ENCODE measurements around the gene GTPBP1. TPM values are rescaled to one million over a fixed set of nuclear protein-coding genes. Genes with fewer than 3 reads are reported as not detected.
A peak's percentile ranks its signal among the peaks of the same experiment; 100 is the strongest.

Gene GTPBP1
- total and polyA plus RNA-seq, 4 donors = 10.5 to 59.2 (median 35.5) TPM

DNA sequence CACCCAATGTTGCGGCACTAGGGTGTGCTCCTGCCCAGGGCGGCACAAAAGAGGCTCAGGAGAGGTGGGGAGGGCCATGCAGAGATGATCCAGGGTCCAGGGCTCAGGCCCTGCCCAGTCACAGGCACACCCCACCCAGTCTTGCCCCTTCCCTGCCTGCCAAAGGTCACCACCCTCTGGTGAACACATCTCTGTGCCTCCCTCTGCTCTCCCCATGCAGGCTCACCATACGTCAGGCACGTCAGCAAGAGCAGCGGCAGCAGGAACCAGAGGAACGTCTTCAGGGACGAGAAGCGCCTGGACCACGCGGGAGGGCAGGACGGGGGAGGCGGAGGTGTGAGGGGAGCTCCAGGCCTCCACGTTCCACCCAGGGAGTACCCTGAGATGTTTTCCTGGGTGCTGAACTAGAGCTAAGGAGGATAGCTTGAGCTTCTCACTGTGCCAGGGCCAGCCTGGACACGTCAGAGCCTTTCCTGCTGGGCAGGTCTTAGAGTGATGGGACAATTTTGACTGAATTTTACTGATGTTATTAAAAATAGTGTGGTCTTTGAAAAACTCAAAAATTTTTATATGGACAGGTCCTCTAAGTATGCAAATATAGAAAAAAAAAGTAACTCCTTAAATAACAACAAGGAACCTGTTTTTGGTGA, 42.9 kb downstream of the GTPBP1 start:
- intact Hi-C loops (cut with DNase I) = no loop called here
- no peak overlapping the region for H3K4me3 ChIP-seq (ENCODE audit: low read length in 2 of 2)
- ATAC-seq (ENCODE audit: low FRiP score) = no peak
- H3K9me3 ChIP-seq (ENCODE audit: control insufficient read depth, low read length) = no peaks in the 10 kb centered on the region
- H3K27me3 ChIP-seq (ENCODE audit: control insufficient read depth in 1 of 2, insufficient read depth in 2 of 2, low read length in 1 of 2) = no peaks in the 10 kb centered on the region
- H3K27ac ChIP-seq (ENCODE audit: low read depth in 1 of 2, low read length in 2 of 2) = no peak overlapping the region
- H3K4me1 ChIP-seq (ENCODE audit: control insufficient read depth in 1 of 2, insufficient read depth in 2 of 2, low read length in 2 of 2) = no peaks in the 10 kb centered on the region
- no peak for DNase-seq
- WGBS, 2 donors = 72 to 77% methylated on average over 13 to 14 of the region's 14 CpGs
- H3K36me3 ChIP-seq (ENCODE audit: control insufficient read depth in 1 of 2, insufficient read depth in 2 of 2, low read length in 1 of 2) = peaks cover 5 to 28% of the 10 kb centered on the region in 2 donors

DNA sequence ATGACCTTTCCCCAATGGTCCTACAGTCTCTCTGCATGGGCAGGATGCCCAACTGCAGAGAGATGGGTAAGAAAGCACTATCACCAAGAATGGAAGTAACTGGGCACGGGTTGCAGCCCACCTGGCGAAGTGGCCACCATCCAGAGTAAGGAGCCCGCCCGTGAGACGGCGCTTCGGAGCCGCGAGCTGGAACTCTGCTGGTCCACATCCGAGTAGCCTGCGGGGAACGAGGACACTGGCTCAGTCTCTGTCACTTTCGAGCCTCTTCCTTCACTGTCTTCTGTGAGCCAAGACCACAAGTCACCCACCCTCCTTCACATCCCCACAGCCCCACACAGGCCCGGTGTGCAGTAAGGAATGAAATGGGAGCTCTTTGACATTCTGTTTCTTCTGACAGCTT, 44.4 kb downstream of the GTPBP1 start:
- DNase-seq = no peak
- Histone ChIP-seq H3K9me3 (ENCODE audit: control insufficient read depth, low read length) (no peaks in the 10 kb centered on the region), H3K27me3 (ENCODE audit: control insufficient read depth in 1 of 2, insufficient read depth in 2 of 2, low read length in 1 of 2) (no peaks in the 10 kb centered on the region), H3K27ac (ENCODE audit: low read depth in 1 of 2, low read length in 2 of 2) (no peak overlapping the region), H3K4me3 (ENCODE audit: low read length in 2 of 2) (no peak overlapping the region), H3K4me1 (ENCODE audit: control insufficient read depth in 1 of 2, insufficient read depth in 2 of 2, low read length in 2 of 2) (no peaks in the 10 kb centered on the region), H3K36me3 (ENCODE audit: control insufficient read depth in 1 of 2, insufficient read depth in 2 of 2, low read length in 1 of 2) (peaks cover 5 to 26% of the 10 kb centered on the region in 2 donors)
- intact Hi-C loops (cut with DNase I) = loop anchor here in 1 of 2 donors (5.0 kb wide), 1 partner anchor 33 kb away; no protein-coding TSS in a partner anchor
- ATAC-seq (ENCODE audit: low FRiP score) = no peak
- WGBS, 2 donors = 93 to 94% methylated on average over 14 of the region's 14 CpGs

DNA sequence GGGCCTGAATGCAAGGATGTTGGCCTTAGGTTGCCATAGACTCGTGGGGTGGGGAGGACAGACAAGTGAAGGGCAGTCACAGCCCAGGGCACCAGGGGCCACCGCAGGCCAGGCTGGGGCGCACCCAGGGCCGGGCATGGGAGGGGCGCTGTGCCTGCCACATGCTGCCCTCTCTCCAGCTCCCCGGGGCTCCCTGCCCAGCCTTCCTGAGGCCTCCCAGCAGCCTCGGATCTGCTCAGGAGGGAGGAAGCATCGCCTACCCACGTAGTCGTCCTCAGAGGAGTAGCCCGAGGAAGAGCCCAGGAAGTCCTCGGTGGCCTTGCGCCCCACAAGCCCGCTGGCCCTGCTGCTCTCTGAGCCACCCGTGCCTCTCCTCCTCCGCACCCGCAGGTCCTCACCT, 44.9 kb downstream of the GTPBP1 start:
- H3K27ac ChIP-seq (ENCODE audit: low read depth in 1 of 2, low read length in 2 of 2) = no peak overlapping the region
- intact Hi-C loops (cut with DNase I) = loop anchor here in 1 of 2 donors (5.0 kb wide), 1 partner anchor 33 kb away; no protein-coding TSS in a partner anchor

GRCh38 chr22:38751066-38751421, 45.3 kb downstream of the GTPBP1 start:
- H3K36me3 ChIP-seq (ENCODE audit: control insufficient read depth in 1 of 2, insufficient read depth in 2 of 2, low read length in 1 of 2) = peaks cover 5 to 26% of the 10 kb centered on the region in 2 donors
- H3K27ac ChIP-seq (ENCODE audit: low read depth in 1 of 2, low read length in 2 of 2) = no peak overlapping the region
- intact Hi-C loops (cut with DNase I) = loop anchor here in 1 of 2 donors (5.0 kb wide), 1 partner anchor 34 kb away; no protein-coding TSS in a partner anchor
- H3K9me3 ChIP-seq (ENCODE audit: control insufficient read depth, low read length) = no peaks in the 10 kb centered on the region
- no peak overlapping the region for H3K4me3 ChIP-seq (ENCODE audit: low read length in 2 of 2)
- 88 to 90% methylated on average over 12 of the region's 12 CpGs for WGBS, 2 donors
- H3K27me3 ChIP-seq (ENCODE audit: control insufficient read depth in 1 of 2, insufficient read depth in 2 of 2, low read length in 1 of 2) = no peaks in the 10 kb centered on the region
- ATAC-seq (ENCODE audit: low FRiP score) (no peak), DNase-seq (no peak)
- H3K4me1 ChIP-seq (ENCODE audit: control insufficient read depth in 1 of 2, insufficient read depth in 2 of 2, low read length in 2 of 2) = no peaks in the 10 kb centered on the region

More for the DNA sequence above, 44.9 kb downstream of the GTPBP1 start:
- Histone ChIP-seq H3K4me3 (ENCODE audit: low read length in 2 of 2) (no peak overlapping the region), H3K36me3 (ENCODE audit: control insufficient read depth in 1 of 2, insufficient read depth in 2 of 2, low read length in 1 of 2) (peaks cover 5 to 26% of the 10 kb centered on the region in 2 donors), H3K9me3 (ENCODE audit: control insufficient read depth, low read length) (no peaks in the 10 kb centered on the region), H3K27me3 (ENCODE audit: control insufficient read depth in 1 of 2, insufficient read depth in 2 of 2, low read length in 1 of 2) (no peaks in the 10 kb centered on the region), H3K4me1 (ENCODE audit: control insufficient read depth in 1 of 2, insufficient read depth in 2 of 2, low read length in 2 of 2) (no peaks in the 10 kb centered on the region)
- ATAC-seq (ENCODE audit: low FRiP score) (no peak), DNase-seq (no peak)
- WGBS, 2 donors = 89 to 93% methylated on average over 13 to 17 of the region's 17 CpGs

GRCh38 chr22:38751422-38752346, 45.9 kb downstream of the GTPBP1 start:
- DNase-seq = peak in 1 of 2 donors; percentile 81
- intact Hi-C loops (cut with DNase I) = loop anchor here in 1 of 2 donors (5.0 kb wide), 1 partner anchor 34 kb away; no protein-coding TSS in a partner anchor
- WGBS, 2 donors = 84 to 86% methylated on average over 24 of the region's 24 CpGs

DNA sequence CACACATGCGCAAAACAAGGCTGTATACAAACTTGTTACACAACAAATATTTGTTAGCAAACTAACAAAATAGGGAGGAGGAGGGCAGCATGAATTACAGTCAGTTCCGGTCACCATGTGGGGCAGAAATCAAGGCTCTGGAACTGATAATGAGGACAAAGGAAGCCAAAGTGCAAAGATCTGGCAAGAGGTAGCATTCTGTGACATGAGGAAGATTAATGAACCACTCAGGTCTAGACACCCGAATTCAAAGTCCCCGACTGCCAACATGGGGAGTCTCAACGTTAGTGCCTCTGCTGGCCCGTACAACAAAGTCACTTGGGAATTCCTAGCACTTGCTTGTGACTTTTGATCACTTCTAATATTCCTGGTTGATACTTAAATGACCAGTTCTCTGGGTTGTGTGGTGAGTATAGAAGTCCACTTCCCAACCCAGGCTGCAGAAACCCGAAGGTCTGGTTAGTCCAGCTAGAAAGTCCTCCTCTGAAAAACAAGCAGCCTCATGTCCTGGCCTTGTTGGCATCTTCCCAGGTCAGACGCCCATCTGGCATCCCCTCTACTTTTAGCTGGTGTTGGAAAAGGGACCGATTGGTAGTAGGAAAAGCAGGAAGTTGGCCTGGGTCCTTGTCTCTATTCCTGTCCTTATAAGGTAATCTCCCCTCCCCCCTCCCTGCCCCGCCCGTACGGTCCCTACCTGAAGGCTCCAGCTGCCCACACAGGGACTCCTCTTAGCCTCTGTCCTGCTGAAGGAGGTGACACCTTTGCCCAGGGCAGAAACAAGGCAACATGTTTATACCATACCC, 48.4 kb downstream of the GTPBP1 start:
- DNase-seq = peak; percentile 85 to 90
- peak overlapping the region; percentile 83 to 96 for H3K27ac ChIP-seq (ENCODE audit: low read depth in 1 of 2, low read length in 2 of 2)

More at GRCh38 chr22:38751422-38752346, 45.9 kb downstream of the GTPBP1 start:
- ATAC-seq (ENCODE audit: low FRiP score) = no peak
- Histone ChIP-seq H3K4me1 (ENCODE audit: control insufficient read depth in 1 of 2, insufficient read depth in 2 of 2, low read length in 2 of 2) (no peaks in the 10 kb centered on the region), H3K9me3 (ENCODE audit: control insufficient read depth, low read length) (no peaks in the 10 kb centered on the region), H3K27me3 (ENCODE audit: control insufficient read depth in 1 of 2, insufficient read depth in 2 of 2, low read length in 1 of 2) (no peaks in the 10 kb centered on the region), H3K4me3 (ENCODE audit: low read length in 2 of 2) (no peak overlapping the region), H3K27ac (ENCODE audit: low read depth in 1 of 2, low read length in 2 of 2) (no peak overlapping the region), H3K36me3 (ENCODE audit: control insufficient read depth in 1 of 2, insufficient read depth in 2 of 2, low read length in 1 of 2) (peaks cover 5 to 26% of the 10 kb centered on the region in 2 donors)

DNA sequence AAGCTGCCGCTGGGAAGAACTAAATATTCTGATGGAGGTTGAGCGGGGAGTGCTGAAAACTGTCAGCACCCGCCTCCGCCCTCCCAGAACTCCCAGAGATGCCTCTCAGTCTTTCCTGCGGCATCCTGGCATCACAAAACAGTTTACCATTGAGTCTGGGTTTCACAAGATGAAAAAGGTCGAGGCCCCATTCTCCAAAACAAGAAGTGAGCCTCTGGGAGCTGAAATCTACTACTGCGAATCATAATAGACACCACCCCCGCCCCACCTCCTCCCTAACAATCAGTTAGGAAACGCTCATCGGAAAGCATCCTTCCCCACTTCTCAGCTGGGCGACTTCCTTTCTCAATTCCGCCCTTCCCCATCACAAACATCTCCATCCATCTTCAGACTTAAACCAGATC, 49.0 kb downstream of the GTPBP1 start:
- 1% methylated on average over 12 of the region's 12 CpGs for WGBS, 2 donors
- Histone ChIP-seq H3K4me1 (ENCODE audit: control insufficient read depth in 1 of 2, insufficient read depth in 2 of 2, low read length in 2 of 2) (no peaks in the 10 kb centered on the region), H3K27ac (ENCODE audit: low read depth in 1 of 2, low read length in 2 of 2) (peak overlapping the region; percentile 83 to 96), H3K9me3 (ENCODE audit: control insufficient read depth, low read length) (no peaks in the 10 kb centered on the region), H3K4me3 (ENCODE audit: low read length in 2 of 2) (peak overlapping the region; percentile 13 to 59), H3K27me3 (ENCODE audit: control insufficient read depth in 1 of 2, insufficient read depth in 2 of 2, low read length in 1 of 2) (no peaks in the 10 kb centered on the region), H3K36me3 (ENCODE audit: control insufficient read depth in 1 of 2, insufficient read depth in 2 of 2, low read length in 1 of 2) (peaks cover 0 to 16% of the 10 kb centered on the region in 2 donors)
- ATAC-seq (ENCODE audit: low FRiP score) = peak; percentile 1
- DNase-seq = peak in 1 of 2 donors; percentile 69
- intact Hi-C loops (cut with DNase I) = loop anchor here (2.0 to 5.0 kb wide), 3 partner anchors 37 to 50 kb away; partner anchors contain the start of genes DNAL4 (in 1 of the 2) and GTPBP1 (in 1 of the 2)

More for the DNA sequence above, 48.4 kb downstream of the GTPBP1 start:
- Histone ChIP-seq H3K36me3 (ENCODE audit: control insufficient read depth in 1 of 2, insufficient read depth in 2 of 2, low read length in 1 of 2) (peaks cover 5 to 21% of the 10 kb centered on the region in 2 donors), H3K27me3 (ENCODE audit: control insufficient read depth in 1 of 2, insufficient read depth in 2 of 2, low read length in 1 of 2) (no peaks in the 10 kb centered on the region), H3K4me1 (ENCODE audit: control insufficient read depth in 1 of 2, insufficient read depth in 2 of 2, low read length in 2 of 2) (no peaks in the 10 kb centered on the region), H3K4me3 (ENCODE audit: low read length in 2 of 2) (peak overlapping the region; percentile 13 to 59), H3K9me3 (ENCODE audit: control insufficient read depth, low read length) (no peaks in the 10 kb centered on the region)
- WGBS, 2 donors = 9 to 10% methylated on average over 12 of the region's 12 CpGs
- peak; percentile 51 for ATAC-seq (ENCODE audit: low FRiP score)
- intact Hi-C loops (cut with DNase I) = loop anchor here (2.0 to 5.0 kb wide), 2 partner anchors 37 to 49 kb away; partner anchors contain the start of gene GTPBP1 (in 1 of the 2)
